ENCODE measurements around the gene SMOC2.

GRCh38 chr6:168417191-168417590 lies 23.8 kb upstream of the SMOC2 start:
- no peak for TF ChIP-seq CTCF (IDR thresholded peaks at IDR 0.05; ENCODE audit: poor library complexity, severe bottlenecking)
- no peak for TF ChIP-seq EP300 (conservative IDR thresholded peaks at IDR 0.05; ENCODE audit: poor library complexity, severe bottlenecking)
- TF ChIP-seq EZH2 (IDR thresholded peaks at IDR 0.05; ENCODE audit: borderline replicate concordance, insufficient read depth, low read length, poor library complexity, severe bottlenecking), result no peak
- no peak for TF ChIP-seq TAF1 (IDR thresholded peaks at IDR 0.05; ENCODE audit: low read depth)
- TF ChIP-seq REST (IDR thresholded peaks at IDR 0.05; ENCODE audit: borderline replicate concordance), result no peak
- no peak for TF ChIP-seq SMC3 (conservative IDR thresholded peaks at IDR 0.05; ENCODE audit: poor library complexity)
- TF ChIP-seq RAD21 (conservative IDR thresholded peaks at IDR 0.05), result no peak
